CD4-positive, alpha-beta T cell treated with Interleukin-2 at 100 ng/mL for 4 hours (primary cell): ENCODE measurements around the gene TASP1.

ENCODE experiments used
- DNase-seq: peaks from one replicate; pipeline ENCODE4 v3.0.0-alpha.2; 2020; ENCODE audit warnings: low spot score

The TASP1 gene

DNA sequence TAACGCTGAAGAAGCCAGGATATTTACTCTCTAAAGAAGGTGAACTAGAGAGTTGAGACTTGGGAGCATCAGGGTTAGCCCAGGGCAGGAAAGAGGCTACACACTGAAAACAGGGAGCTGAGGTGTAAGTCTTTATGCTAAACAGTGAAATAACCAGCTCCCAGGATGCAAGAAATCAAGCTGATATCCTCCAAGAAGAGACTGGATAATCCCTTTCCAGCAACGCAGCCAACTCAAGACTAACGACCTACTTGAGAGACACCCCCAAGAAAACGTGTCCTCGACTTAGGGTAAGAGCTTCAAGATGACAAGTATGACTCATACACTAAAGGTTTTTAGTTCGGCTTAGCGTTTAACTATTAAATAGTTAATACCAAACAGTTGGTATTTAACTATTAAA is 202.2 kb downstream of the TASP1 start:
- DNase-seq, result no peak

DNA sequence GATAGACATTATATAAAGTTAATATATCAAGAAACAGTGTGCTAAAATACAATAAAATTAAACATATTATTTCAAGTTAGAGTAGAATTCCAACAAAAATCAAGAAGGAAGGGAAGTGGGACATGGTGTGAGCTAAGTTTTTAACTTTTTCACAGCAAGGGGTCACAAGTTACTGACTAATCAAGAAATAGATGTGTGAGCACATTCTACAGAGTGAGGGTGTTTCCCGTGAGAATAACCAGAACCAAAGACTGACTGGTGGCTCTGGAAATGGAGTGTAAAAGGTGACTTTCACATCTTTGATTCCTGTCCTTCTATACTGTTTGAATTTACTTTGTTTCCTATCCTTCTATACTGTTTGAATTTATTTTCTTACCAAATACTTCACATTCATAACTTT is 206.6 kb downstream of the TASP1 start:
- DNase-seq, result no peak

DNA sequence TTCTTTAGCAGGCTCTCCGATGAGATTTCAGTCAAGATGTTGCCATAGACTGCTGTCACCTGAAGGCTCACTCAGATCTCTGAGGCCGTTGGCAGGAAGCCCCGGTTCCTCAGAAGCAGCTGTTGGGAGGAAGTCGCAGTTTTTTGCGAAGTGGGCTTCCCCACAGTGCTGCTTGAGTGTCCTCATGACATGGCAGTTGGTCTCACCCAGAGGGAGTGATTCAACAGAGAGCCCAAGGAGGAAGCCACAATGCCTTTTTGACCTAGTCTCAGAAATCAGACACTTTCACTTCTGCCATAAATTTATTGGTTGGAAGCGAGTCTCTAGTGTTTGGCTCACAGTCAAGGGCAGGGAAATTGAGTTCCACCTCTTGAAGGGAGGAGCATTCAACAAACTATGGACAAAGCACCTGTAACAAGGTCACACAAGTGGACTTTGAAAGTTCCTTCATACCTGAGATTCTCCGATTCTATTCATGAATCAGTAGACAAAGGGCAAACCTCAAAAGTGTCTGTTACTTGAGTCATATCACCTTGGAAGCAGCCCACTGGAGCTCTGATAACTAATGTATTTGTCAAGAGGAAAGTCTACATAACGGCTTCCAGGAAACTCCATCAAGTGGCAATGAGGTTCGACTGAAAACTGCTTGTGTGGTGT is 208.3 kb downstream of the TASP1 start:
- DNase-seq, result no peak

DNA sequence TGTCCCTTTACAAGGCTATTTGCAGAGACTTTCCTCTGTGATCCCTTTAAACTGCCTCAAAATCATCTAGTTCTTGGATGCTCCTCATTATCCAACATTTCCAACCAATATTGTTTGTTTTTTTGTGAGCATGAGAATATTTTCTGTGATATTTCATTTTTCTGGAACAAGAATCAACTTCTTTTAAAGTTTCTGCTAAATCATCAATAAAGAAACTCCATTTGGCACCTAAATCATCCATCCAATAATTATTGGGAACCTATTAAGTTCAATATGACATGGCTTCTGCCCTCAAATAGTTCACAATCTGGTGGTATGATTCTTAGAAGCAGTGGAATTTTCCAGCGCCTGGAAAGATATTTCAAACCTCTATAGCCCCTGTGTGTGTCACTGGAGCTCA is 210.0 kb downstream of the TASP1 start:
- DNase-seq, result no peak

DNA sequence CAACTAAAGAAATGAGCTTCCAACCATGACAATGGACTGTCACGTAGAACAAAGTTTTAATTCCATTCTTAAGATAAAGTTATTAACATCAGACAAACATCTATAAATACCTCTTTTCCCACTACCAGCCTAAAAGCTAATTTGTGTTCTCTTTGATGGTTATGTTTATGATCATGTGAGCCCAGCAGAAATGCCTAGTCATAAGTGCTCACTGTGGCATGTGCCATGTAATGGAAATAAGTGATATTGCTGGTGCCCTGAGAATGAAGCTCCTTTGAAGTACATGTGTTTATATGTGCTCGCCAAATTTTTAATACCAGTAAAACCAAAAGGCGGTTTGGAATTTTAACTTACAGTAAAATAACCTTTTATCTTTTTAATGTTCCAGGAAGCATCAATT is 211.9 kb downstream of the TASP1 start:
- no peak for DNase-seq

DNA sequence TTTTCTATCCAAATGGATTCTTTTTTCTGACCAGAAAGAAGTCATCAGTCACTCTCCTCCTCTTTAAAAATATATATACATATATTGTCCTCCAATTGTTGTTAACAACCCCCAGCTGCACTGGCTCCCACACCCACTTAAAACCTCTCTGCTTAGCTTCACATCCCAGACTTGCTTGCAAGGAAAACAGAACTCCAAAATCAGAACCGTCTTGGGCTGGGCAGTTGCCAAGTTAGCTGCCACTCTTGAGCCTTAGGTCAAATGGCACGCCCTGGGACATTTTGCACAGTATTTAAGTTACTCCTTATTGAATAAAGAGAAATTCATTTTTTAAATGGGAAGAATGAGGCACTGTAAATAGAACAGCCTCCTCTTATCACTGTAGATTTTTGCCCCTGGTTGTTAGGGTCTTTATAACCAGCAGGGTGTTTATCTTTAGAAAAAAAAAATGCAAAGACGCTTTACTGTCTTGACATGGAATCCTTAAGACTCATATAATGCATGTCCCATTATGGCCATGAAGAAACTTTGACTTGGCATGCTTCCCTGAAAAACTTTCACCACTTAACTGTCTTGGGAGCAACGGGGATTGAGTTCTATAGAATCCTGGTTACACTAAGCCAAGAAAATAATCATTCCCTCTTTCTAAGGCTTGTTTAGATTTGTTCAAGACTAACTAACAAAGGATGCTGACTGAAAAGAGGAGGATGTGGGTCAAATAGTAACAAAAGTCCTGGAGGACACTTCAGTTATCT is 213.2 kb downstream of the TASP1 start:
- DNase-seq, result no peak

DNA sequence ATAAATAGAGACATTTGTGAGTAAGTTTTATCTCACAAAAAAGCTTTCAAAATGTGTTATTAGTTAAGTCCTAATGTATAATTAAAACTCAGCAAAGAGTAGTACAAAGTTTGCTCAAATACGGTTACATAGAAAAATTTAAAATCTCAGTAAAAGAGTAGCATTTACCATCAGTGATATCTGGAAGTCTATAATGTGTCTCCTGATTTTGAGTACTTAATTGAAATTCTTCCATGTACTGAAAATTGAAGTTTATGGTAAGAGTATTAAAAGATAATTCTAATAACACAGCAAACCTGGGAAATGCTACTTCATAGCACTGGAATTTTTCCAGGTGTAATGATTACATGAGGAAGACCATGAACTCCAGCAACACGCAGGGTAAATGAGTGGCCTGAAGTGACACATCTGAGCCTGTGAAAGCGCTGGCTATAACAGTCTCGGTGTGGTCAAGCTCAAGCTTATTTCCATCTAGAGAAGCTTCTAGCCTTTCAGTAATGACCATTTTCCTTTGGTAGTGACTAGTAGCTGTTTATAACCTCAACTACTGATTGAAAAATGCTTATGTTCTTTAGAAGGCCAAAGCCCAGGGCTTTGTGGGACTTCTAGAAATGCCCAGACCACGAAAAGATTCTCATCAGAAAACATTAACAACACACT is 214.4 kb downstream of the TASP1 start:
- DNase-seq, result no peak

DNA sequence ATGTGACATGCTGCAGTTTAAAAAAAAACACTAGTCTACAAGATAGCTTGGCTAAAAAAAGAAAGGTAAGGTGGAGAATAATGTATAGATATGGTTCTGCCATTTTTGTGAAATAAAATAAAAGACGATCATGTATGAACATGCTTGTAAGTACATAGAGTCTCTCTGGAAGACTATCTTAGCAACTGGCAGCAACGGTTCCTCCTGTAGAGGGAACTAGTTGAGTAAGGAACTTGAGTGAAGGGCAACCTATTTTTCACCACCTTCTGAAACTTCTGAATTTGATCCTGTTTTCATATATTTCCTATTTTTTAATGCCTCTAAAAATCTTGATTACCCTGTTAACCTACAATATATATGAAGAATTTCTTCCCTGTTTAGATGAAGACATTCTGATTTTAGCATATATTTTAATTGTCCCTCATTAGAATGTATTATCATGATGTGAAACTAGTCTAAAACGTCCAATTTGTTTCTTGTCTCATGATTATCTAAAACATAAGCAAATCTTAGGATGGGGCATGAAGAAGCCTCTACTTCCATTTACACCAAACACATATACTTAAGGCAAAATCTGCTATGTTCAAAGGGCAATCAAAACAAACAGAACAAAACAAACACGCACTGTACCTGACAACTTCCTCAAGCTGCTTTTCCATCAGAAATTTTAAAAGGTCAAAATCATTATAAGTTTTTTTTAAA is 215.1 kb downstream of the TASP1 start:
- no peak for DNase-seq

DNA sequence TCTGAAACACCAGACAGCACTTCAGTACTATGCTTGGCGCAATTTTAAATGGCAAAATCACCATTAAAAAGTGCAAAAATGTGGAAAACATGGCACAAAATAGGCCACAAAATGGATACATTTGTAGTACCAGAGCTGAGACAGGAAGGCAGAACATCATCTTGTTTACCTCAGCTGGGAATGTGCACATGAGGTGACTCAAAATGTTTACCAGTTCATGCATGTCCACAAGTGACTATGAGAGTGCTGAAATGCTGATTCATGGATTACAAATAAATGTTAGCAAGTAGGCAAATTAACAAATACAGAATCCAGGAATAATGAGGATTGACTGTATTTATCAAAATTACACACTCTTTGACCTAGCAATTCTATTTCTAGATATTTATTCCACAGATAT is 216.1 kb downstream of the TASP1 start:
- DNase-seq, result no peak

DNA sequence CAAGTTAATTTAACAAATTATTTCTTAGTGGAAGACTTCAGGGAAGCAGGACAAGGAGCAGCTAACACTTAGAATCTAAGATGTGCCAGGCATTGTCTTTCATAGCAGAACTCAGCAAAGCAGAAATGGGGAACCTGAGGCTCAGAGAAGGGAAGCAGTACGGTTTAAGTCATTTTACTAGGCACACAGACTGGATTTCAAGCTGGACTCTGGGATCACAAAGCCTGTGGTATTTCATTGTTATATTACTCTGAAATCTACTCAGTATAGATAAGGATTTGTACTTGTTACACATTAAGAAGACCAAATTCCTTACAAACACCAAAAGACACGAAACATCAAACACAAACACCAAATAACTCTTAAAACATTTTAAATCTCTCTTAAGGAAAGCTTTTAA is 218.1 kb downstream of the TASP1 start:
- DNase-seq, result no peak

DNA sequence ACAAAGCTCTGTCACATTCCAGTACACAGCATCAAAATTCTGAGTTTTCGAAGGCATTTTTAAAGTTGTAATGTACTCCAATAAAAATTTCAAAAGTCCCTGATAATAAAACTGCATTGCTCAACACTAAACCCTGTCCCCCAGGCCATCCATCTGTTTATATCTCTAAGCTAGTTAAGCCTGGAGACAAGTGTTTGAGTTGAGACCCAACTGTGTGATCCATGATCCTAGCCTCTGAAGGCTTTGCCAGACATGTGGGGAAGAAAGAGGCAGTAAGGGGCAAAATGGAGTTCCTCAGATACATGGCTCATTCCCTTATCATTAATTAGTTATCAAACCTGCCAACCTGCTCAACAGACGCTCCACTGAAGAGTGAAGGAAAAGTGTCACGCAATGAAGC is 219.3 kb downstream of the TASP1 start:
- no peak for DNase-seq

DNA sequence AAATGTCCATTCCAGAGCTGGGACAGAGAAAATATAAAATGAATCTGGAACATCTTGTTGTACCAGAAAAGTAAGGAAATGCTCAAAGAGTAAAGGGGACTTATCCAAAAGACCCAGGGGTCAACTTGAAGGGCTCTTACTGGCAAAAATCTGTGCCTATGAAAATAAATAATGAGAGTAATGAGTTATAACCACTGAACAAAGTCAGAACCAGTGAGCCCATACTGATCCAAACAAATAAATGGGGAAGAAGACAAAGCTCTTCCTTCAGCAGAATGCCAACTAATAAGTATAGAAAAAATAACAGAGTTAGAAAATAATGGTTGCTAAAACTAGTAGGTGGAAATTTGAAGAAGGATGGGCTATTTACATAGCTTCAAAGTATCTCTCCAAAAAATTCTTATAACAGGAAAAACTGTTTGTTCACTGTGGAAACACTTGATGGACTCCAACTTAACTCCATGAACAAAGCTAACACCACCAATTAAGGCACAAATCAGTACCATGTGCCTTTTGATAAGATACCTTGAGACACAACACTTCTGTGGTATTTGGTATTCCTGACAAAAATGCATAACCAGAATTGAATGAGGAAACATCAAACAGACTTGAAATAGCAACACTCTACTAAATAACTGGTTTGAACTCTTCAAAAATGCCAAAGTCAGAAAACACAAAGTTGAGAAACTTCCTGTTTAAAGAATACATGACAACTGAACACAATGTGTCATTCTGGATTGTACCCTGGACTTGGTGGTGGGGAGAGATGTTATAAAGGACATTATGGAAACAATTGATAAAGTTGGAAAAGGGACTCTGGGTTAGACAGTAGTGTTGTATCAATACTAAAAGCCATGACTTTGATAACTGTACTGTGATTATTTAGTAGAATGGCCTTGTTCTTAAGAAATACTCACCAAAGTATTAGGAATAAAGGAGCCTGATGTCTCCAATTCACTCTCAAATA is 220.2 kb downstream of the TASP1 start:
- no peak for DNase-seq

DNA sequence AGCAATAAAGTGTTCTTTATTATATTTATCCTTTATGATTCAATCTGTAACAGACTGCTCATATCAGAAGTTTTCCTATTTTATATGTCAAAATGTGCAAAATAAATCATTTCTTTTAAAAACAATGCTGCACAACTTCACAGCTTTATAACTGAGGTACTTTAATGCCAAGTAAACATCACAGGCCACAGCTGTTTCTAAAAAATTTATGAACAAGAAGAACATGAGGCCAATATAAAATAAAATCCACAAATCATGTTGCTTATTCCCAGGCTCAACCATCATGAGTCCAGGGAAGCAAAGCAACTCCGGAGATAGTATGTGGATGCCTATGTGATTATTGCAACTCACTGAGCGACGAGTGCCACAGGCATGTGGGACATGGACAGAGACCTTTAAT is 222.2 kb downstream of the TASP1 start:
- DNase-seq, result no peak

DNA sequence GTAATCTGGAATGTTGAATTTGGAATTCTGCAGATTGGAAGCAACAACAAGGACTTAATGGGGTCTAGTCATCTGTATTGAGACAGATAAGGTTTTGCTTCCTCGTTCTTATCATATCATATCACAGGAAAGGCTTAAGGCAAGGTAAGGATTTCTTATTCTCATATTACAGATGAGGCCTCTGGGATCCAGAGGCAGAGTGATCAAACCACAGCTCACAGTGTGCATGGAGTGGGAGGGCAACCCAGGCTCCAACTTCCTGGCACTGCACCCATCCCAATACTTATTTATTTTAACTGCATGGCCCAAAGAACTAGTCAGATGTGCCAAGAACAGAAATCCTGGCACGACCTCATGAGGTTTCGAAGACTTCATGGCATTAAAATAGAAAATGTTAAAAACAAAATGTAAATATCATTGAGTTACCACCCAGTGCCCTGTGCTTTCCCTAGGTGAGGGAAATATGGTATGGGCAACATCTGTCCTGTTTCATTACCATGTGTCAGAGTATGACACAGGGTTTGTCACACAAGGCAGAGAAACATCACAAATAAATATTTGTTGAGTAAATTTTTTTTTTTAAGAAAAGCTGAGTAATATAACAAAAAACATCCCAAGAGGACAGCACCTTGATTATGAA is 225.8 kb downstream of the TASP1 start:
- DNase-seq, result no peak

DNA sequence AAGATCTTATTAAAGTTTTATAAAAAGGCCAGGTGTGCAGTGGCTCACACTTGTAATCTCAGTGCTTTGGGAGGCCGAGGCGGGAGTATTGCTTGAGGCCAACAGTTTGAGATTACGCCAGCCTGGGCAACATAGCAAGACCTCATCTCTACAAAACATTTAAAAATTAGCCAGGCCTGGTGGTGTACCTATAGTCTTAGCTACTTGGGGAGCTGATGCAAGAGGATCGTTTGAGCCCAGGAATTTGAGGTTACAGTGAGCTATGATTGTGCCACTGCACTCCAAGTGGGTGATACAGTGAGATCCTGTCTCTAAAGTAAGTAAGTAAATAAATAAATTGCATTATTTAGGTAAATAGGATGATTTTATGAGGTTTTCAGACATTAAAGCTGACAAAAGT is 234.4 kb downstream of the TASP1 start:
- DNase-seq, result no peak

DNA sequence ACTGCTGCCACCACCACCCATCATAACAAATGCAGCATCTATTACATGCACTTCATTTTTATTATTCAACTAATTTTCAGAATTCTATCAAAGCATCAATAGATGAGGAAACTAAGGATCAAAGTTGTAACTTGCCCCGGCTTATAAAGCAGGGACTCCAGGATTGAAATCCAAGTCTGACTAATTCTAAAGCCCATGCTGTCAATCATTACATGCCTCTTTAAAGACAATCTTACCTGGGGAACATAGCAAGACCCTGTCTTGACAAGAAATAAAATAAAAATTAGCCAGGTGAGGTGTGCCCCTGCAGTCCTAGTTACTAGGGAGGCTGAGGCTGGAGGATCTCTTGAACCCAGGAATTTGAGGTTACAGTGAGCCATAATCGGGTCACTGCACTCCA is 235.3 kb downstream of the TASP1 start:
- DNase-seq, result no peak

DNA sequence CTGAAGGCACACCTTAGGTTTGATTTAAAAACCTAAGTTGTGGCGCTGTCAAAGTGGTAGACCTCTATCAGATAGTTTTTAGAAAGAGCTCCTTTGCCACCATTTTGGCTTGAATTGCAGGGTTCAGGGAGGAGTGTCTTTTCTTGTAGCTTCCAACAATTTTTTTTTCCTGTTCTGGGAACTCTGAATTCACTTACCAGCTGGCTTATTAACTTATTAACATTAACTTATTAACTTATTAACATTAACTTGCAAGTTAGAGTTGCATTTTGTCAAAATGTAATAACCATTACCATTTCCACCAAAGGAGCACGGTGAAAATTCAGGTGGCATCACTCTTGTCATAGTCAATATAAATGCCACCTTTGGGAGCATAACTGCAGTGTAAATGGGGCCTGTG is 235.7 kb downstream of the TASP1 start:
- DNase-seq, result no peak

DNA sequence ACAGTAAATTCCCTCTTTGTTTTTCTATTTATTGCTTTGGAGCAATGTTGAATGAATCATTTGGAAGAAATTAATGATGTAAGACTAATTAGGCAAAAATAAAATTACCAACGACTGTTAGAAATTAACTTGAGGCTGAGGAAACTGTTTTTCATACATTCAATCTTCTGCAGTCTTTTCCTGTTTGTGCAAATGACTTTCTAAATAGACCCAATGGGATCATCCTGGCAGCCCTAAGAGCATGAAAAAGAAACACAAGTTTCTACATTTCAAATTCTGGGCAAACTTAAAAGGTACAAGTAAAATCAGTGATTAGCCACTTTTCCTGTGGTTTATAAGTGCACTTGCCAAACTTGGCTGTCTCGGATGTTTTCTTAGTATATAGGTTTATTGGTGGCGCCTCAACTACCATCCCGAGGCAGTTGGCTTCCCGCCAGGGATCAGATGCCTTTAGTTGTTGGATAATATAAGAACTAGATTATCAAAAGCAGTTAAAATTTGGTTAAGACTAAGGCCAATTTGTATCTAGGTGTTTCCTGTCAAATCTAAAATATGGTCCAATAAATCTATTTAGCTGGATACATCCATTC is 236.5 kb downstream of the TASP1 start:
- DNase-seq, result no peak

DNA sequence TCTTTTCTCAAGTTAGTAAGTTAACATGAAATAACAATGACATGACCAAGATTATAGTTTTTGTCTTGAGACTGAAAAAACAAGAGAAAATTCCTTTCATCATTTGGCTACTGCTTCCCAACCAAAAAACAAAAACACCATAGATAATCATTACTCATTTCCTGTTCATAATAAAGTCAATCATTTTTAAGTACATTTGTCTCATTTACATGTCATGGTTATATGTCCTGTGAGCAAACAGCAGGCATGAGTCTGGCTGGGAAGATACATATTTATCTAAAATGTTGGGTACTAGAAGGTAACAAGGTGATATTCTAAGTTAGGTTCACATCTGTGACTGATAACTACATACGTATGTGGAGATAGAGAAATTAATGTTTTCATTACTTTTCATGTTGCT is 237.1 kb downstream of the TASP1 start:
- no peak for DNase-seq

DNA sequence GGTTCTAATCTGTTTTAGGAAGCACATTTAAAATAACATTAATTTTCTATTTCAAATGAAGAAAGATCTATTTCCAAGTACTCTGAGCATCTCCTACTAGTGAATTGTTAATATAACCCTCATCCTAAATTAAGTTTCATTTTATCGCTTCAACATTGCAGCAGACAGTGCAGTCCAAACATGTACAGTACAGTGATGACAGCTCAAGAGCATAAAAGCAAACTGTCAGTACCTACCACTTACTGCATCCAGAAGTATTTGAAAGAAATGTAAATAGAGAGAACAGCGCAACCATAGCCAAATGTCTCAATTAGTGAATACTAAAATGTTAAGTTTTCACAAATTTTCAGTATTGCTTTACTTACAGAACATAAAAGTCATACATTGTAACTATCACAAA is 238.3 kb downstream of the TASP1 start:
- DNase-seq, result no peak

DNA sequence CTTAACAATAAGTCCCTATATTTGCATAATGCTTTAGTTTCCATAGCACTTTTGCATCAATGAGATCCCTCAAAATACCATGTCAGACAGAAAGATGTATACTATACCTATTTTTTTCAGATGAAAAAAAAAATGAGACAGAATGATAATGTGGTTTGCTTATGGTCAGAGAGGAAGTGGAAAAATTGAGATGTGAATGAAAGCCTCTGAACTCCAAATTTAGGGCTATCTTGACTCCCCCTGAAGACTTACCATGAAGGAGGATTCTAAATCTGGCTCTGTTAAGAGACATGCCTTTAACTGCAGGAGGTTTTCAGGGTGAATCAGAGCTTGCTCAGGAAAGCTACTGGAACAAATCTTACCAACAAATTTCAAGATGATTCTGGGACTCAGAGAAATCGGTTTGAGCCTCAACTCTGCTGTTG is 241.4 kb downstream of the TASP1 start:
- no peak for DNase-seq
